A204.1 (cell line): ENCODE results near the gene ABCC3.

ENCODE experiments used
- FAIRE-seq: peaks from 2 replicates; lab custom pipeline; 2012; peaks lifted over from hg19 to GRCh38; lab: Jason Lieb, UNC

The ABCC3 gene

DNA sequence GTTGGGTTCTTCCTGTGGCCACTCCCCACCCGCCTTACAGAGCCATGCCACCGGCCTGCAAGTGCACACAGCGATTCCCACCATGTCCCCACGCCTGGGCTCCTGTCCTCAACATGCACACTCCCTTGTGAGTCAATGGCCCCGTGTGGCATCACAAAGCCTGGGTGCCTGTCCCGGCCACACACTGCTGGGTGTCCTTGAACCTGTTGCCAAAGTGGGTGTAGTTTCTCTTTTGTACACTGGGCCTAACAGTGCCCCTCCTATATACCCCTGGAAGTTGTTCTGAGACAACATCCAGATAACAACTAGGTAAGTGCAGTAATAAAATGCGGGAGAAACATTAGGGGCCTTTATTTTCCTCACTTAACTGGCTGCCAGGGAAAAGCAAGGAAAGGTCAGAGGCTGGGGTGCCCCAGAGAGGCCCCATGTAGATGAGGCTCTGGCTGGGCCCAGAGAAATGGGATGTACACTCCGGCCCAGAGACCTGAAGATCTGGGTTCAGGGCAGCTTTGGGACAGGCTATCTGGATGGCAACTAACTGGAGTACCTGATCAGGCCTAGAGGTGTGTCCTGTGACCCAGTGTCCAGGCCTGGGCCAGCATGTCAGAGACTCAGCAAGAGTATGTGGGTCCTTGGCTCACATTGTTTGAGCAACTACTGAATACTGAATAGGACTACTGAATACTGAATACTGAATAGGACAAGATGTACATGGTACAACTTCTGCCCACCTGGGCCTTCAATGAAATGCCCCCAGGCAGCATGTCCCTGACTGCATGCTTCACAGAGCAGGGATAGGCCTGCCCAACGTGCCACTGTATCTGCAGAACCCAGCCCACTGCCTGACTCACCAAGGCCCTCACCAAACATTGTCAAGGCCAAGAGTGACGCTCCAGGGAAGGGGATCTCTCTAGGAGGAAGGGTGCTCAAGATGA lies 8.3 kb downstream of the ABCC3 start:
- no peak for FAIRE-seq

DNA sequence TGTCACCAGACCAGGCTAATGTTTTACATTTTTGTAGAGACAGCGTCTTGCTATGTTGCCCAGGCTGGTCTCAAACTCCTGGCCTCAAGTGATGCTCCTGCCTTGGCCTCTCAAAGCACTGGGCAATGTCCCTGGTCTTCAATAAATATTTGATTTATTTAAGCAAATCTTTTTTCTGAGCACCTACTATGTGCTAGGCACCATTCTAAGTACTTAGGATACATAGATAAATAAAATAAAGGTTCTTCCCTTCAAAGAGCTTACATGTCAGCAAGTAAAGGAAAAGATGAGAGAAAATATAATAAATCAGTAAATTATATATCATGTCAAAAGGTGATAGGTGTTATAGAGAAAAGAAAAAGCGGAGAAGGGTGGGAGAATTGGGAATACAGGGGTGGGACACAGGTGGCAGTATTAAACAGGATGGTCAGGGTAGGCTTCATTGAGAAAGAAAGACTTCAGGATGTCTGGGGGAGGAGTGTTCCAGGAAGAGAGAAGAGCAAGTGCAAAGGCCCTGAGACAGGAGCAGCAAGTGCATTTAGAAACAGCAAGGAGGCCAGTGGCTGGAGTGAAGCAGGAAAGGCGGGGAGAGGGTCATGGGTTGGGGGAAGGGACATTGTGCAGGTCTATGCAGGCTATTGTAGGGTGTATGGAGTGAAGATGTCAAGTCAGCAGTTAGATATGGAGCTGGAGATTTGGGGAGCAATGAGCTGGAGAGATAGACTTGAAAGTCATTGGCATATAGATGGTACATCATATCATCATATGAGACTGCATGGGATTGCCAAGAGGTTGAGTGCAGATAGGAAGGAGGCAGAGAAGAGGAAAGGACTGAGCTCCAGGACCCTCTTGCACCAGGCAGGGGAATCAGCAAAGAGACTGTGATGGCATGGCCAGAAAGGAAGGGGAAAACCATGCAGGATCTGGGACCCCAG lies 11.3 kb downstream of the ABCC3 start:
- no peak for FAIRE-seq

DNA sequence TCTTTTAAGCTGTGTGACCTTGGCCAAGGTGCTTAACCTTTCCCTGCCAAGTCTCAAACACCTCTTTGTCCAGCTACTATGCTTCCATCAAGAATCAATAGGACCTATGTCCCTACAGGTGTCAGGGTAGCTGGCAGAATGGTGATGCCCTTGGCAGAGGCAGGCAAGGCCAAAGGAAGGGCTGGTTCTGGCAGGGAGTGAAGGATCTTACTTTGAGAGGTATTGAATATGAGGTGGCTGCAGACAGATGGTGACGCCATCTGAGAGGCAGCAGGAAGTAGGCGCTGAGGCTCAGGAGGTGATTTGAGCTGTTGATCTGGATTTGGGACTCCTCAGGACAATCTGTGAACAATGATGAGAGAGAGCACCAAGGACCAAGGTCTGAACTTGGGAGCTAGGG lies 12.5 kb downstream of the ABCC3 start:
- no peak for FAIRE-seq

DNA sequence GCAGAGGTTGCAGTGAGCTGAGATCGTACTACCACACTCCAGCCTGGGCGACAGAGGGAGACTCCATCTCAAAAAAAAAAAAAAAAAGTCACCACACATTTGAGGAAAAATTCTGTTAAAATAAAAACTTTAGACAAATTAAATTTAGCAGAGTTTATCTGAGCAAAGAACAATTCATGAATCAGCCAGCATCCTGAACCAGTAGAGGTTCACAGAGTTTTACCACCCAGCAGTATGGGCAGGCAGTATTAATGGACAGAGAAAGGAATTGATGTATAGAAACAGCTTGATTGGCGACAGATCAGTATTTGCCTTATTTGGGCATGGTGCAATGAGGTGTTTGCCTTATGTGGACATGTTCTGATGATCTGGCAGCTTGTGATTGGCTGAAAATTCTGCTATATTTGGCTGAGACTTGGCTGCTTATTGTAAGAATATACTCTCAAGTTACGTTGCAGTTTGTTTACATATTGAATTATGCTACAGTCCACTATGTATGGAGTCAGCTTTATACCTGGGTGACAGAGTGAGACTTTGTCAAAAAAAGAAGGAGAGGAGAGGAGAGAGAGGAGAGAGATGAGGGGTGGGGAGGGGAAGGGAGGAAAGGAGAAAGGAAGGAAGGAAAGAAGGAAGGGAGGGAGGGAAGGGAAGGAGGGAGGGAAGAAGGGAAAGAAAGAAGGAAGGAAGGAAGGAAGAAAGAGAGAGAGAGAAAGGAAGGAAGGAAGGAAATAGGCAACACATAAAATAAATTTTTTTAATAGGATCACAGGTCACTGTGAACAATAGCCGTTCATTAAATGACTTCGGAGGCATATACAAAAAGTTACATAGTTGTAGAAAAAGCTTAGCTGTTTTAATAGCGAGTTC lies 14.6 kb downstream of the ABCC3 start:
- FAIRE-seq = no peak

DNA sequence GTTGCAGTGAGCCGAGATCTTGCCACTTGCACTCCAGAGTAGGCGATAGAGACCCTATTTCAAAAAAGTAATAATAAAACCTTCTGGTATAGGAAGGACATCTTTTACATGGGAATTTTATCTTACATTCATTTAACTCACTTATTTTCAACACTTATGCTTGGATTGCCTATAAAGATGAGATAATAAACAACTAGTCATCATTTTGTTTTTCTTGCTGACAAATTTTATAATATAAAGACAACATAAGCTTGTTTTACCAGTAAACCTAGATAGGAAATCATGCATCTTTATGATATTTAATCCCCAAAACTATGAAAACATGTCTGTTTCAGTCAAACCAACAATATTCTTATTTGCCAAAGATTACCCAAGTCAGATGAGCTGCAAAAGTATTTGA lies 17.0 kb downstream of the ABCC3 start:
- FAIRE-seq = no peak

DNA sequence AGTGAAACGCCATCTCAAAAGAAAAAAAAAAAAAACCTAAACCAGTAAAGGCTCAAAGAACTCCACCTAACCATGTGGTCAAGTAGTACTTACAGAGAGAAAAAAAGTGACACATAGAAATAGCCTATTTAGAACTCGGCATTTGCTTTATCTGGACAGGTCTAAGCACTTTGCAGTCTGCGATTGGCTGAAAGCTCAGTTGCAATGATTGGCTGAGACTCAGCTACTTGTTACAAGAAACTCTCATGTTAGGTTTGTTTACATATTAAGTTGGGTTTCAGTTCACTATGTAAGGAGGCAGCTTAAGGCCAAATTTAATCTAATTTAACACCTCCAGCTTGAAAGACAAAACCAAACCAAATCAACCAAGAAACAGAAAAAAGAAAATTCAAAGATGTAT lies 19.1 kb downstream of the ABCC3 start:
- no peak for FAIRE-seq

DNA sequence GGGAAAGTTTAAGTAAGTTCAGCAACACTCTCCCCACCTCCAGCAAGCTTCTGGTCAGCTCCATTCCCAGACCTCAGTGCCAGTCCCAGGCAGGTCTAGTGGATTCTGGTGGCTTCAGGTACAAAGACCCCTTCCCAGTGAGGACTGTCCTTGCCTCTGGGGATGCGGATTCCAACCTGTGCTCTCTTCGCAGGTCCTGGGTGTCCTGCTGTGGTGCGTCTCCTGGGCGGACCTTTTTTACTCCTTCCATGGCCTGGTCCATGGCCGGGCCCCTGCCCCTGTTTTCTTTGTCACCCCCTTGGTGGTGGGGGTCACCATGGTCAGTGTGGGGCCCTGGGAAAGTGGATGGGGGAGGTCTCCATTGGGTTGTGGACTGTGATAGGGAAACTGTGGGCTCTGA lies 21.8 kb downstream of the ABCC3 start:
- FAIRE-seq = no peak

DNA sequence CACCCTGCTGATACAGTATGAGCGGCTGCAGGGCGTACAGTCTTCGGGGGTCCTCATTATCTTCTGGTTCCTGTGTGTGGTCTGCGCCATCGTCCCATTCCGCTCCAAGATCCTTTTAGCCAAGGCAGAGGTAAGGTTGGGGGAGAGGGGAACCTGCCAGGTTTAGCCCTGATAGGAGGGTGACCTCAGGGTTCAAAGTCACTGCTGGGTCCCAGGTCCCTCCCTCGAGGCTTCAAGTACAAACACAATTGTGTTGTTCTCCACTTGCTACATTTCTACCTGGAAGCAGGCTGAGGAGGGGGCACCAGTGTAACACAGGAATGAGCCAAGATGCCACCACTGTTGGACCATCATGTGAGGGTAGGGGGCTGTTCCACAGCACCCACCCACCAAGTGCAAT lies 22.4 kb downstream of the ABCC3 start:
- no peak for FAIRE-seq

DNA sequence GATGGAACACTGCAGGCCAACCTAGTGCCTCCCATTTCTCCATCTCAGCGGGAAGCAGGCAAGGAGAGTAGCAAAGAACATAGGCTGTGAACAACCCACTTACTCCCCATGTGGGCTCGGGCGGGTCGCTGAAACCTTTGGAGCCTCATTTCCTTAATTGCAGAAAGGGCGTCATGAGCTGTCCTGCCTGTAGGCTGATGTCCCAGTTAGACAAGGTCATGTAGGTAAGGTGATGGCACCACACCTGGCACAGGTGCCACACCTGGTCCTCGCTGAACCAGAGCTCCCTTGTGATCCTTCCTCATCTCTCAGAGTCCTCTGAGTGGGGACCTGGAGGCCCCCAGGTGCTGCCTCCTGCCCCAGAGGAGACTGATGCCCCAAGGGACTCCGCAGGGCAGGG lies 22.9 kb downstream of the ABCC3 start:
- no peak for FAIRE-seq

DNA sequence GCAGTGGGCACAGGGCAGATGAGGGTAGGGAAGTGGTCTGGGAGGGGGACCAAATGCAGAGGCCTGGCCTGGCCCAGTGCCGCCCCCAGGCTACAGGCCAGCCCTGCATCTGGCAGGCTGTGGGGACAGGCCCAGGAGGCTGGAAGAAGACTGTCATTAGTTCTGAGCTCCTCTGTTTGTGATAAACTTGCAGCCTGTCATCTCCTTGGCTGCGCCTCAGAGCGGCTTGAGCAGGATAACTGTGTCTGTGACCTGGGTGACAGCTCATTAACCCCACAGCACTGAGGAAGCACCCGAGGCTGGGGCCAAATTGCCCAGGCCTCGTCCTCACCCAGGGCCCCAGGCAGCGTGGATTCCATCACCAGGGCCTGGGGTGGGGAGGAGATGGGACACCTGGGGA lies 23.9 kb downstream of the ABCC3 start:
- FAIRE-seq = no peak

DNA sequence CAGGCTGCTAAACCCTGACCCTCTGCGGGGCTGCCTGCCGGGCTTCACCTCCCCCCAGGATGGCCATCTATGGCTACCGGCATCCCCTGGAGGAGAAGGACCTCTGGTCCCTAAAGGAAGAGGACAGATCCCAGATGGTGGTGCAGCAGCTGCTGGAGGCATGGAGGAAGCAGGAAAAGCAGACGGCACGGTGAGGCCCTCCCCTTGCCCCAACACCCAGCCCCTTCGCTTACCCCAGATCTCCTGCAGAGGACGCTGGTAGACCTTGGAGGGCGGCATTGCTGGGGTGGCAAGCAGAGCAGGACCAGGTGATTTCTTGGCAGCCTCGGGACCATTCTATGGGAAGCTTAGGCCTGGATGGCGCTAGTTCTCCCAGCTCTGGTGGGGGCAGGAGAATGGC lies 24.5 kb downstream of the ABCC3 start:
- FAIRE-seq = no peak

DNA sequence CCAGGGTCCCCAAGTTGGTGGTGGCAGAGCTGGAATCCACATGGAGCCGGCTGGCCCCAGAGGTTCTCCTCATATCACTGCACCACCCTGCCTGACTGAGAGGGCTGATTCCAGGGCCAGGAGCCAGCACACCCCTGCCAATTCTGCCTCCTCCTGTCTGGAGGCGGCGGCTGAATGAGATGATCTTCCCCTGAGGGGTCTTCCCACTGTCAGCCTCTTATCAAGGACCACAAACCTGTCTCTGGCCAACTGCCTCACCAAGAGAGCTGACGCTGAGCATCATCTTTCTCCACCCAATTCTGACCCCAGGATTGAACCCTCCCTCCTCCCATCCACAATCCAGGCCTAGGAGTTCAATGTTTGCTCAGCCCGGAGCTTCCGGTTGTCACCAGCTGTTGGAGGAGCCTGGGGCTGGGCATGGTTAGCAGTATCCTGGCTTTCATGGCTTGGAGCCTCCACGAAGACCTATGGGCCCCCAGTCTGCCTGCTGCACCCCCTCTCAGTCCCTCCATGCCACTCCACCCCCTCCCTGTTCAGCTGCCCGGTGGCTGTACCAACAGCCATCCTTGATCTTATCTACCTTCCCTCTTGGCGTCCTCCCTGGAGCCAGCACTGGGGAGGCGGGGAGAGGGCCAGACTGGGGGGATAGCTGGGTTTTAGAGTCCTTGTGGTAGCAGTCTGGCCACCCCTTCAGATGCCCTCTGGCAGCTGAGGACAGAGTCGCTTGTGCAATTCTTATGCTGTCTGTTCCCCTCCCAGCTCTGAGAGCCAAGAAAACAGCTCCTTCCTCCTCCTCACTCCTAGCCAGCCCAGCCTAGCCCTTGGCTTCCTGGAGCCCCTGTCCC lies 25.6 kb downstream of the ABCC3 start:
- no peak for FAIRE-seq

DNA sequence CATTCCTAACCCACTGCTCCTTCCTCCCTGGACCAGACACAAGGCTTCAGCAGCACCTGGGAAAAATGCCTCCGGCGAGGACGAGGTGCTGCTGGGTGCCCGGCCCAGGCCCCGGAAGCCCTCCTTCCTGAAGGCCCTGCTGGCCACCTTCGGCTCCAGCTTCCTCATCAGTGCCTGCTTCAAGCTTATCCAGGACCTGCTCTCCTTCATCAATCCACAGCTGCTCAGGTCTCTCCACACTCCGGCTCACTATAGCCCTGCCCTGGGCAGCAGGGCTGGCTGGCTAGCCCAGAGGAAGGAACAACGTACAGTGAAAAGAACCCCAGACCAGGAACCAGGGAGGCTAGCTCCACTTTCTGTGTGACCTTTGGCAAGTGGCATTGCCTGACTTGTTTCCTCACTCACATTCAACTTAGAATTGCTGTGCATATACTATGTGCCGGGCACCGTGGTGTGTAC lies 26.2 kb downstream of the ABCC3 start:
- FAIRE-seq = no peak

DNA sequence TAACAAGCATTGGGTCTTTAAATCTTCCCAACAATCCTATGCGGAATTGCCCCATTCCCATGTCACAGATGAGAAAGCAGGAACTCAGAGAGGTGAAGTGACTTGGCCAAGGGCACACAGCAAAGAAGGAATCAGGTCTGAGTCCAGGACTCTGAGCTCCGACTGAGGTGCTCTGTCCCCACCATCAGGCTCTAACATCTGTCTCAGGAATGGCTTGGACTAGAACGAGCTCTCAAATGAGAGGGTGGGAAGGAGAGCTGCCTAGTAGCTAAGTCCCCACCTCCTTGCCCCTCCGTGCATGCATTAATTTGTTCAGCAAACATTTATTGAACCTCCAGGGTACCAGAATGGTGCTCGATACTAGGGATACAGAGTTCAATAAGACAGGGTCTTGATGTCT lies 26.7 kb downstream of the ABCC3 start:
- FAIRE-seq = no peak

DNA sequence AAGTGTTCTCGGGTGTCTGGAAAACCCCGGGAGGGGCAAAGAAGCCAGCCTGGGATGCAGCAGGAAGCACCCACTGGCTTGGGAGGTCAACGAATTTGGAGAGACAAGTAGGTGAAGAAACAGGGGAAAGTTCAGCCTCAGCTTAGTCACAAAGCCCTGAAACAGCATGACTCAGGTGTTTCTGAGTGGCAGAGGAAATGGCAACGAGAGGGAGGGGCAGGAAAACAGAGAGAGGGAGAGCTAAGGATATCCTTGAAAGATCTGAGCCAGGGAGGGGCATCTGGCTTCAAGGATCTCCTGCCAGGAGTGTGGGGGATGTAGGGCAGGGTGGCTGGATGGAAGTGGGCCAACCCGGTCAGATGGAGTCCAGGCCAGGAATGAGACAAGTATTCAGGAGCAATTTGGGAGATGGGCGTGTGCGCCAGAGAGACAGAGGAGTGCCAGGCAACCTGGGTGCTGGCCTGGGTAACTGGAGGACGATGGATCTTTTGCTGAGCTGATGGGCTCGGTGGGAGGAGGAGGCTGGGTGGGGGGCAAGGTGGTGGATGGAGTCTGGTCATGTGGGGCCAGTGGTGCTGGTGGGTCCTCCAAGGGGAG lies 27.2 kb downstream of the ABCC3 start:
- no peak for FAIRE-seq

DNA sequence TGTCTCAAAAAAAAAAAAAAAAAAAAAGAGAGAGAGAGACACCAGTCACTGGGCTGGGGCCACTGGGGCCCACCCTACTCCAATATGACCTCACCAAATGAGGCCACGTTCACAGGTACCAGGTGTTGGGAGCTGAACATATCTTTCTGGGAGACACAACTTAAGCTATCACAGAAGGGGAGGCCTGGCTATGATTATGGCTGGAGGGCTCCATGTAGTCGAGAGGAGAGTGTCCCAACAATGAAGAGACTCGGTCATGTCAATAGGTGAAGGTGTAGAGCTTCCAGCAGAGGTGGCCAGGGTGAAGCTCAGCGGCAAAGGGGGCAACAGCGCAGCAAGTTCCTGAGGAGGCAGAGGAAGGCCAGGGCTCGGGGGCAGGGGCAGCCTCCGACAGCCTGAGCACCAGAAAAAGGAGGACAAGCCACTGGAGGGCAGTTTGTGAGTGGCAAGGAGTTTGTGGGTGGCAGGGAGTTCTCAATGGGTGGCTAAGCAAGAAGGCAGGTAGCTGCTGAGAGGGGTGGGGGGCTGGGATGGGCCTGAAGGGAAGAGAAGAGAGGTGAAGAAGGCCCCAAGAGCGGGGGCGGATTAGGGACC lies 28.0 kb downstream of the ABCC3 start:
- no peak for FAIRE-seq

DNA sequence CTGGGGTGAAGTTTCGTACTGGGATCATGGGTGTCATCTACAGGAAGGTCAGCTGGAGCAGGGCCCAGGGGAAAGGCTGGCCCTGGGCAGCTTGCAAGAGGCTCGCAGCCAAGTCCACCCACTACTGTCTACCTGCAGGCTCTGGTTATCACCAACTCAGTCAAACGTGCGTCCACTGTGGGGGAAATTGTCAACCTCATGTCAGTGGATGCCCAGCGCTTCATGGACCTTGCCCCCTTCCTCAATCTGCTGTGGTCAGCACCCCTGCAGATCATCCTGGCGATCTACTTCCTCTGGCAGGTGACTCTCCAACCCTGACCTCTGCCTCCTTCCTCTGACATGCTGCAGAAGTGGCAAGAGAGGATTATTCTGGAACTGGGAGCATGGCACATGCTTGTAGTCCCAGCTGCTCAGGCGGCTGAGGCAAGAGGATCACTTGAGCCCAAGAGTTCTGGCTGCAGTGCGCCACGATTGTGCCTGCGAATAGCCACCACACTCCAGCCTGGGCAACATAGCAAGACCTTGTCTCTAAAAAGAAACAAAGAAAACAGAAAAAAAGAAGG lies 29.2 kb downstream of the ABCC3 start:
- no peak for FAIRE-seq

DNA sequence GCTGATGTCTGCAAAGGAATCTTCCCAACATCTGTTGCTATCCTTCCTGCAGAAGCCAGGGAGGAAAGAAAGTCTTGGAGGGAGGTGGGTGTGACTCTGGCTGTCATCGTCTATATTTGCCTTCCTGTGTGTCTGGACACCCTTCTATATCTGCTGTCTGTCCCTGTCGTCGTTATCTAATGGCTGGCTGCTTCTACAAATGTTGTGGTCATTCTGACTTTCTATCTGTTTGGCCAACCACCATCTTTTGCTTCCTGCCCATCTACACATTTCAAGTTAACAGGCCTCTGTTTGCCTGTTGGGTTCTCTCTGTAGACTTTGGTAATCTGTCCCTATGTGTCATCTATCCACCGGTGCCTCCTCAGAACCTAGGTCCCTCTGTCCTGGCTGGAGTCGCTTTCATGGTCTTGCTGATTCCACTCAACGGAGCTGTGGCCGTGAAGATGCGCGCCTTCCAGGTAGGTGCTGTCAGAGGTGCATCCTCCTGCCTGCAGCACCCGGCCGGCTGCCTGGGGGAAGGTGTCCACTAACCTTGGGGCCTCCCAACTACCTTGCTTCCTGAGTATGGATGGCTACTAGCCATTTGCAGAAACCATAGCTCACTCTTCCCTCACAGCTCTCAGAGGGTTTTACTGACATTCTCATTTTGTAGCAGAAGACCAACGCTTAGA lies 30.2 kb downstream of the ABCC3 start:
- FAIRE-seq = no peak

DNA sequence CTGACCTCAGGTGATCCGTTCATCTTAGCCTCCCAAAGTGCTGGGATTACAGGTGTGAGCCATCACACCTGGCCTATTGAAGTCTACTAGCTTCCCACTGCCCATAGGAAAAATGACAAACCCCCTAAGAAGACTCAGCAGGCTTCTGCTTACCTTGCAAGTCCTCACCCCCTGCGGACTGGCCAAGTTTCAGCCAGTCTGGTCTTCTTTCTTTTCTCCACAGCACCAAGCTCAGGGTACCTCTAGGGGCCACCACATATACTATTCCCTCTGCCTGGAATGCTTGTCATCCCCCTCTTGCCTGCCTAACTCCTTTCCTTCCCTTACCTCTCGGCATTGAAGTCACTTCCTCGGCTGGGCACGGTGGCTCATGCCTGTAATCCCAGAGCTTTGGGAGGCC lies 31.2 kb downstream of the ABCC3 start:
- FAIRE-seq = no peak

DNA sequence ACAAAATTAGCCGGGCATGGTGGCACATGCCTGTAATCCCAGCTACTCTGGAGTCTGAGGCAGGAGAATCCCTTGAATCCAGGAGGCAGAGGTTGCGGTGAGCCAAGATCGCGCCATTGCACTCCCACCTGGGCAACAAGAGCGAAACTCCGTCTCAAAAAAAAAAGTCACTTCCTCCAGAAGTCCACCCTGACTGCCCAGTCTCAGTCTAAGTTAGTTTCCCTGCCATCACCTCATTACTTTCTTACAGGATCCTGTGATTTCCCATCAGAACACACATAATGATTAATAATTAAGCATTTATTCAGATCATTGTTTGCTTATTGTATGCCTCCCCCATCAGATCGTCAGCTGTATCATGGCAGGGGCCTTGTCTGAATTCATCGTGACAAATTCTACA lies 31.6 kb downstream of the ABCC3 start:
- no peak for FAIRE-seq
